ENCODE measurements around the gene OXTR.

Gene OXTR

DNA sequence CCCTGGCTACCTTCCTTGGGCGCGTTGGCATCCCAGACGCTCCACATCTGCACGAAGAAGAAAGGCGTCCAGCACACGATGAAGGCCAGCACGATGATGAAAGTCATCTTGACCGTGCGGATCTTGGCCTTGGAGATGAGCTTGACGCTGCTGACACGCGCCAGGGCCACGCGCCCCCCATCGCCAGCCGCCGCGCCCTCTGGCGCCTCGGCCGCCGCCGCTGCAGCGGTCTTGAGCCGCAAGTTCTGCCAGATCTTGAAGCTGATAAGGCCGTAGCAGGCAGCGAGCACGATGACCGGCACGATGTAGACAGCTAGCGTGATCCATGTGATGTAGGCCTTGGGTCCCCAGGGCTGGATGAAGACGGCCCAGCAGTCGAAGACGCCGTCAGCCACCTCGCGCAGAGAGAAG, 2.2 kb downstream of the OXTR start:
- FAIRE-seq: no peak

DNA sequence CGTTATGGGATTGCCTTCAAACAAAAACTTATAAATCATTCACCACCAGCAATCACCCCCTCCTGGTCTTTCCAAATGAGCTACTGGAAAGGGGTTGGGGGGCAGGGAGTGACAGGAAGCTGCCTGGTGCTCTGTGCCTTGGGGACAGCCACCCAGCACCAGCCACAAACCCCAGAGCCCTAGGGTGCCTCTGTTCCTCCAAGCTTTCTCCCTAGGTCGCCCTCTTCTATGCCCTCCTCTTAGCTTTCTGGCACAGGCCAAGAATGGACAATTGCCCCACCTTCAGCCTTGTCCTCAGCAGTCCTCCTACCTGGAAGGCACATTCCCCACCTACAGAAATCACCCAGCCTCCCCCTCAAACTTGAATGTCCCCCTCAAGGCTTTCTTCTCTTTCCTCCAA, 3.3 kb downstream of the OXTR start:
- FAIRE-seq: no peak

DNA sequence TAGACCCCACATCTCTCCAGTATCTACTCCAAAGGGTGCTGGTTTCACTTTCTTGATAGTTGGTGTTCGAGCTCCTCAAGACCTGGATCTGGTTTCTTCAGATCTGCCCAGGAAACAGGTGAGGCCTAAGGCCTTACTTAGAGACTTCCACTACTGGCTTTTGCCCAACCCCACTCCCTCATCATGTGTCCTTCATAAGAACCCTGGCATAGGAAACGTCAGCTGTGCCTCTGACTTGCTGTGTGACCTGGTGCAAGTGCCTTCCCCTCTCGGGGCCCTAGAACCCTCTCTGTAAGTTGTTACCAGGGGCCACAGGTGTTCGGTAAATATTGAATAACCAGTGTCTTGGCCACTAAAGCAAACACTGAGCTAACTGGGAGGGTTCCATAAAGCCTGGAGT, 3.9 kb downstream of the OXTR start:
- FAIRE-seq: no peak

DNA sequence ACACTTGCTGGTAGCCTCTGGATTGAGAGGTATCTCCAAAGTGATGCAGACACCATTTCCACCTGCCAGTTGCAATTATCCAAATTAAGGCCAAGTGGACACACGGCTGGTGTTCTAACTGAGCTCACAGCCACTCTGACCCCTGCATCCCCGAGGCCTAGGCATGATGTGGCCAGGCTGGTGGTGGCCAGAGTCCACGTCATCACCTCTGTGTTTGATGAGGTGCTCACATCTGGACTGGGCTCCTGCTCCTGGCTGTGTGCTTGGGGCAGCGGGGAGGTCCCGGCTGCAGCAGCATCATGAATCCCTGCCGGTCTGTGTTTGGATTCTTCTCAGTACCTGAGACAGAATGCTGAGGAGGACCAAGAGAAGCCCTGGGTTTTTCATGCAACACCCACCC, 4.9 kb downstream of the OXTR start:
- no peak for FAIRE-seq

DNA sequence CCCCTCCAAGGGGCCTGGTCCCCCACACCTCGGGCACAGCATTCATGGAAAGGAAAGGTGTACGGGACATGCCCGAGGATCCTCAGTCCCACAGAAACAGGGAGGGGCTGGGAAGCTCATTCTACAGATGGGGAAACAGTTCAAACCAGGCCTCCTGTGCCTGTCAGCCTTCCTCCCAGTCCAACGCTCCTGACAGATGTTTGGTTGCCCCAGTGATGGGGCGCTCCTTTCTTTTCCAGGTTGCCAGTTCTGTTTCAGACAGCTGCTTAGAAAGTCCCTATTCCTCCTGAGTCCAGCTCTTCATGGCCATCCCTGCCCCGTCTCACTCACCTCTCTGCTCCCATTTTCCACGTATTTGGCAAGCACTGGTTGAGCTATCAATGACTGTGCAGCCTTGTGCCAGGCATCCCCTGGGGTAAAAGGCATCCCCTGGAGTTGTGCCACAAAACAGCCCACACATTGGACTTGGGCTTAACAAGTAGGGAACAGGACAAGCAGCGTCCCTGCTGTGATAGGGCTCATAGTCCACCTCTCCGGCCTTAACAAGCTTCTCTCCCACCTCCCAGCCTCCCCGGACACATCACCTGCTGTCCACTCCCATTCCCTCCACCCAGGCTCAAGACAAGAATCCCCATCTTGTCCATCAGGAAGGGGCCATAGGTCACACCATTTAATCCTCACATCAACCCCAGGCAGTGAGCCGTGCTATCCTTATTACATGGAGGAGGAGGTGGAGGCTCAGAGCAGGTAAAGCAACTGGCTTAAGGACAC, 6.6 kb downstream of the OXTR start:
- no peak for FAIRE-seq

DNA sequence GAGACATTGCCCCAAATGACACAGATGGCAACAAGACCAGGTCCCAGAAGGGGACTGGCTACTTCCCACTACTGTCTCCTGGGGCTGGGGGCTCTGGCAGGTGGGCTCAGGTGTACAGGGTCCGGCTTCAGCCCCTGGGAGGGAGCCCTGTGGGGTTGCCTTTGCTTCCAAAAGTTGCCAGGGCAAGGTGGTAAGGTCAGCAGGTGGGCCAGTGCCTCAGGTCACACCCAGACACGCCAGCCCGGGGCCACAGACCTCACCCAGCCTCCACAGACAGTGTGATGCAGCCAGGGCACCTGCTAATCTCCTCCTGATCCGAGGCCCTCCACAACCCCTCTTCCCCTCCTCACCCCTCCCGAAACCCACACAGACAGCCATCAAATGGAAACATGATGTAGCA, 7.5 kb downstream of the OXTR start:
- FAIRE-seq: no peak

DNA sequence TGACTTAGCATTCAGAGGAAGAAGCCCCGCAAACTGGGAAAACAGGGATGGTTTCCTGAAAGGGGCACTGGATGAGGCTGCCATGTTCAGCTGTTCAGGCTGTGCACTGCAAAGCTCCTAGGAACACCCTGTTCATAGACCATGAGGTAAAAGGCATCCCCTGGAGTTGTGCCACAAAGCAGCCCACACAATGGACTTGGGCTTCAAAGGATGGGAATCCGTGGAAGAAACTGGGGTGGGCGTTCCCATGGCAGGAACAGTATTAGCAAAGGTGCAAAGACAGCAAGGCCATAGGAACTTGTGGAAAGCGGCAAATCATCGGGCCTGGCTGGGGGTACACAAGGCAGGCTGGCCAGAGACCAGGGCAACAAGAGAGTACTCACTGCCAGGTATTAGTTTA, 8.9 kb downstream of the OXTR start:
- no peak for FAIRE-seq

DNA sequence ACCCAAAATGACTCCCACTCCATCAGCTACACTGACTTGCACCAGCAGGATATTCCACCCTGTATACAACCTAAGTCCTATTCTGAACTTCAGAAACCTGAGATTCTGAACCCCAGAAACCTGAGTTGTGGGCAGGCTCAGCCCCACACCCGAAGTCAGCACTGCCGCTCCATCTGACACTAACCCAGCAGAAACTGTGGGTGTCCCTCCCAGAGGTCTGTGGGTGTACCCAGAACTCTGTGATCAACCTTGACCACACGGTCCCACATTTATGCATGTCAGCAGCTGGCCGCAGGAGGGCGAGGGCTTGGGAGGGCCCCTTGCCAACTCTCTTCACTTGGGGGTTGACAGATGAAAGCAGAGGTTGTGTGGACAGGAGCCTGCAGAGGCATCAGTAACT, 9.3 kb downstream of the OXTR start:
- no peak for FAIRE-seq

DNA sequence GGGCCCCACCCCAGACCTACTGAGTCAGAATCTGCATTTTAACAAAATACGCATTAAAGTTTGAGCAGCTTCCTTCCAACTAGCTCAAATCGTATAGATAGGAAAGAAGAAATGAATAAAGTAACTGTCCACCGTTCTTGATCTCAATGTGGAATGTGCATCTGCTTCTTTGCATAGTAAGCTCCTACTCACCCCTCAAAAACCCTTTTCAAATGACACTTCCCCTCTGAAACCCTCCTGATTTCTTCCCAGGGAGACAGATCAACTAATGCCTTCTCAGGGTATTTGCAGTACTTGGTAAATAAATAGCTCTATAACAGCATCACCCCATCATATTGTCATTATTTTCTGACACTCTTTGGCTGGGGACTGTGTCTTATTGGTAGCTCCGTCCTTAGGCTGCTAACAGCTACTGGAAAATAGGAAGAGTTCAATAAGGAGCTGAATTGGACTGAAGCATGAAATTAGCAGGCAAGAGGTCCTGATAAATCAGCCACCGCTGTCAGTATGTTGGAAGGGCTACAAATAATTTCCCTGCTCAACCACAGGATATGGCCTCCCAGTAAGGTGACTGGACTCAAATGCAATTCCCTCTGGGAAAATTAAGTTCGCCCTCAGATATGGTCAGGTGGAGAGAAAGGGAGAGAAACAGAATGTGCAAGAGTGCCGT, 10.2 kb downstream of the OXTR start:
- FAIRE-seq: no peak

DNA sequence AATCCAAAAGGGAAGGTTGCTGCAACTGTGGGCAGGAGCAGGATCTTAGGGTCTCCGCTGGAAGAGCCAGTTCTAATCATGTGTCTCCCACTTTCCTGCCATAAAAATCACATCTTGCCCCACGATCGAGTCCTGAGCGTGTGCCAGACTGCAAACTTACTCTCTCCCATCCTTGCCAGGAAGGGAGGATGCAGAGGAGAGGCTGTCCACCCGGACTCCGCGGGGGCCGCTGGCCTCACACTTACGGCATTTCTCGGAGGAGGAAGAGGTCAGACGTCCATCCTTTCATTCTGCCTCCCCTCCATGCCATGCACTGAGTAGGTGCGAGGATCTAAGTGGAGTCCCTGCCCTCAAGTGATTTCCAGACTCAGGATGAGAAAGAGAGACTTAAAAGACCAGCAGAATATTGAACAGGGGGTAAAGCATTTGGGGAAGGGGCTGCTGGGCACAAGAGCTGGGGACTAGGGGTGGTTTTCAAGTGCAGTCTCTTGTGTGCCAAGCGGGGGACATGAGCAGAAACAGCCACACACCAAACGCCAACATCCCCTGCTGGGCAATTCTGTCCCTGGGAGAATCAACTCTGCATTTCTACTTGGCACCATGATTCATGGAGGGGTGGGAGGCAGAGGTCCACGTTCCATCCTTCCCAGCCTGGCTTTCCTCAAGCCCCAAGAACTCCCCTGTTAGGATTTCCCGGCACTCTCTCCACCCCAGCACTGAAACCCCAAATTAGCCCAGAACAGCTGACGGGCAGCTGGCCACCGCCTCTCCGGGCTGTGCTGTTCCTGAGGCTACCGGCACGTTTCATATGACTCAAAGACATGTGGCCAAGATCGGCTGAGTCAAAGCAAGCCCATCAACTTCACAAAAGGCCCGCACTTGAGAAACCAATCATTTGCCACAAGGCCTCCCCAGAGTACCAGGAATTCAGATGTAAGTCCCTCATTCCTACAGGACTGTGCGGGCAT, 11.6 kb downstream of the OXTR start:
- FAIRE-seq: no peak

DNA sequence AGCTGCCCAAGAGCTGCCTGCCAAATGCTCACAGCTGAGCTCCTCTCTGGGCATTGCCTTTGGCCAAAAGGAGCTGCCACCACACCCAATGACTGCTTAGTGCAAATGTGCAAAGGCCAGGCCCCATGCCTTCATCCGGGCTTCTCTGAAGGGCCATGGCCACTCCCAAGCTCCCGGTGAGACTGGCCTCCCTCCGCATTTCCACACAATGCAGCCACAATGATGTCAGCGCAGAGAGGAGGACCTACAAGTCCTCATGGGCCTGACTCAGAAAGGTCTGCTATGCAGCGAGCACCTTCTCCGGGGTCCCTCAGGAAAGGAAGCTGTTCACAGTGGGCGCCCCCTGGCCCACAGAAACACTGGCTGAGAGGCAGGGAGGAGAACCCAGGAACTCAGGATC, 12.7 kb downstream of the OXTR start:
- FAIRE-seq: no peak

DNA sequence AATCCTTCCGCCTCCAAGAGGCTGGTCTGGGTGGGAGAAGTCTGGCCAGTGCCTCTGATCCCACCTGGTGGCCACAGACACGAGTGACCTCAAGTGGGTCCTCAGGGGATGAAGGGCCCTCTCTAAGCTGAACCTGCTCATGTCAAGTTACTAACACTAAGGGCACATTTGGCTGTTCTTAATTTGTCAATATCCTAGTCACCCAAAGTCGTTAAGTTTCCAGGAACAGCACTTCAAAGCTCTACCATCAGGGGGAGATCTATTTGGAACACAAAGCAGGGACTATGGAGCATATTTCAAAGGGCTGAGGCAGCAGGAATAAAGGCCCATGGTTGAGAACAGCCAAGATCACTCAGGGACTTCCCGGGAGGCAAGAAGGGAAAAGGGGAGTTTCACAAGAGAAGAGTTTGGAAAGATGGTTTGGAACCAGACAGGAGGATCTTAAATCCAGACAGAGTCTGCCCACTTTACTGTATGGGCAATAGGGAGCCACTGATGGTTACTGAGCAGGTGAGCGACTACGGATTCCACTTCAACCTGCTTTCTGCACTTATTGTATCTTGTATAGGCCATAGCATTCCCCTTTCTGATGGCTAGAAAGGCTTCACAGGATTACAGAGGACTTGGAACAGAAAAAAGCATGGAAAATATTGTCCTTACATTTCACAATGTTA, 13.7 kb downstream of the OXTR start:
- FAIRE-seq: no peak

DNA sequence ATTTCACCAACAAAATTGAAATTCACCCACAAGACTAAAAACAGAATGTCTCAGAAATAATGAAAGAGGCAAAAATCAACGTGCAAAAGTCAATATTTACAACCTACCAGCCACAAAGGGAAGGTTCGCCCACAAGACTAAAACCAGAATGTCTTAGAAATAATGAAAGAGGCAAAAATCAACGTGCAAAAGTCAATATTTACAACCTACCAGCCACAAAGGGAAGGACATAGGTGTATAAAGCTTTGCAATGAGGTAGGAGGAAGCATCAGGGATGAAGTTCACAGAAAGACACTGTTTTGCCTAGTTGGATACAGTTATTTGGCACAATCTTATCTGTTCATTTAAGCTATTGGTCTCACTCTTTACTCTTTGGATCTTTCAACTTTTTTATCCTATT, 14.3 kb downstream of the OXTR start:
- no peak for FAIRE-seq

DNA sequence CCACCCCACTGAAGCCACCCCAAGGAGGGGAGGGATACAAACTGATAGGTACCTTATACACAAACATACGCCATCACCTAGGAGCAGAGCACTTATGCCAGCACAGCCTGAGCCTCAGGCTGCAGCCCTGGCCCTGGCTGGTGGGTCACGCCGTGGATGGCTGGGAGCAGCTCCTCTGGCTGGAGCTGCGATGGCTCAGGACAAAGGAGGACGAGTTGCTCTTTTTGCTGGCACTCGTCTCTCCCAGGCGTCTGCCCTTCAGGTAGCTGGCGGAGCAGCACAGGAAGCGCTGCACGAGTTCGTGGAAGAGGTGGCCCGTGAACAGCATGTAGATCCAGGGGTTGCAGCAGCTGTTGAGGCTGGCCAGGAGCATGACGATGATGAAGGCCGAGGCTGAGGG, 16.6 kb downstream of the OXTR start:
- no peak for FAIRE-seq

DNA sequence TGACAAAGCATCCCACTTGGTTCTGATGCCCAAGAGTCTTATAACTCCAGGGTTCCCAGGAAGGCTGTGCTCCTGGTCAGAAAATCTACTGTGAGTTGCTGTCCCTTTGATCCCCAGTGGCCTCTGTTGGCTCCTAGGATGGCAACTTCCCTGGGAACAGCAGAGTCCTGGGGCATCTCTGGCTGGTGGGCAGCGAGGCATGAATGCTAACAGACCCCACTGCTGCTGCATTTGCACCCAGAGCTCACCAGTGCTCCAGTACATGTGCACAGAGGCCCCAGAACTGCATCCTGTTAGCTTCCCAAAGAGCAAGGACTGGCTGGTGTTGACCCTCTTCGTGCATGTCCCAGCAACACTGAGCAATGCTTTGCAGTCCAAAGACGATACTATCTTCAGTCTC, 20.1 kb downstream of the OXTR start:
- no peak for FAIRE-seq

DNA sequence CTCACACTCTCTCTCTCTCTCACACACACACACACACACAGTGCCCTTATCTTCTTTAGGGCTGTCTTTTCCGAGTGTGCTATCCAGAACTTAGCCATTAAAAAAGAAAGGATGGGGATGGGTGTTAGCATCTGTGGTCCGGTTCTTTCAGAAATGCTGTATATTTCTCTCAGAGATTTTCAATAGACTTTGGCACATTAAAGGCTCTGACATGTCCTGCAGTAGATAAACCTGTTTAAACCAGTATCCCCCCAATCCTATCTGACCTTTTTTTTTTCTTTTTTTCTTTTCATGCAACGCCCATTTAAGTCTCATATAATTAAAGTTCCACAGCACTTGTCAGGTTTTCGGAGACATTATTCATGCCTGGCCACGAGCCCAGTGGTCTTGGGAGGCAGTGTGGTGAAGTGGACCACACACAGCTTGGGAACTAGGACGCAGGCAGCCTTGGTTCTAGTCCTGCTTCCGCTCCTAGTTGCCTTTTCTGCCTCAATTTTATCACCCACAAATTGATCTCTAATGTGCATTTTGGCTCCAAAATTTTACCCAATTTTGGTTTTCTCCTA, 22.6 kb downstream of the OXTR start:
- no peak for FAIRE-seq

DNA sequence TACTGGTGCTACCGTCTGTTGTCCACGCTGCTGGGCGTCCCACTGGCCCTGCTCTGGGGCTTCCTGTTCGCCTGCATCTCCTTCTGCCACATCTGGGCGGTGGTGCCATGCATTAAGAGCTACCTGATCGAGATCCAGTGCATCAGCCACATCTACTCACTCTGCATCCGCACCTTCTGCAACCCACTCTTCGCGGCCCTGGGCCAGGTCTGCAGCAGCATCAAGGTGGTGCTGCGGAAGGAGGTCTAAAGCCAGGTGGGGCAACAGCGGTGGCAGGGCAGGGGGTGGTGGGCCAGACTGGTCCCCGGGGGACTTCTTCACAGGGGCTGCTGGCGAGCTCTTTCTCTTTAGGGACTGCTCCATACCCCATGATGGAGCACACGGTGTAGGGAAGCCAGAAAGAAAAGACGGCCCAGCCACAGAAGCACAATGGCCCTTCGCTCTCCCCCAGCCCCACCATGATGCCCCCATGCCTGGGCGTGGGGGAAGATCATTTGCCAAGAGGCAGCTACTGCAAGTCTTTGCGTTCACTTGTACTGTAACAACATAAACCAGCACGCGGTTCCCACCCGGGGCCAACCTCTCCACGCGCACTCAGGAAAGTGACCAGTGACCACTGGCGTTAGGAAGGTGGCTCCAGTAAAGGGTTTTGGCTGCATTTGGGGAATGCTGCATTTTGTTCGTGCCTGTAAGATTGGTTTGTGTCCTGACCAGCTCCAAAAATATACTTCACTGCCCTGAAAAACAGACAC, 23.6 kb downstream of the OXTR start:
- FAIRE-seq: no peak

DNA sequence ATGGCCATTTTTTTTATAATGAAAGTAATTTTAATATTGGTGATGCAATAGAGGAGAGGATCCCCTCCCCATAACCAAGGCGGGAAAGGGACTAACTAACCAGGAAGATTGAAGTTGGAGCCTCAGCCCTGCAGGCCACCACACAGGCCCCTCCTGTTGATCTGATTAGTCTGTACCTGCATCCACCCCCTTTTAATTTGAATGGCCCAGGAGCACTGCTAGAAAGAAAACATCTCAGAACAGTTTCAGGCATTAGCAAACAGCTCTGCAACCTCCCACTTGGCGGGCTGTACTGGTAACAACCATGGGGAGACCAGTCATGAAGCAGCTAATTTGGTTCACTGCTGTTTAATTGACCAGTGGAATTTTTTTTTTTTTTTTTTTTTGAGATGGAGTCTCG, 25.5 kb downstream of the OXTR start:
- no peak for FAIRE-seq

DNA sequence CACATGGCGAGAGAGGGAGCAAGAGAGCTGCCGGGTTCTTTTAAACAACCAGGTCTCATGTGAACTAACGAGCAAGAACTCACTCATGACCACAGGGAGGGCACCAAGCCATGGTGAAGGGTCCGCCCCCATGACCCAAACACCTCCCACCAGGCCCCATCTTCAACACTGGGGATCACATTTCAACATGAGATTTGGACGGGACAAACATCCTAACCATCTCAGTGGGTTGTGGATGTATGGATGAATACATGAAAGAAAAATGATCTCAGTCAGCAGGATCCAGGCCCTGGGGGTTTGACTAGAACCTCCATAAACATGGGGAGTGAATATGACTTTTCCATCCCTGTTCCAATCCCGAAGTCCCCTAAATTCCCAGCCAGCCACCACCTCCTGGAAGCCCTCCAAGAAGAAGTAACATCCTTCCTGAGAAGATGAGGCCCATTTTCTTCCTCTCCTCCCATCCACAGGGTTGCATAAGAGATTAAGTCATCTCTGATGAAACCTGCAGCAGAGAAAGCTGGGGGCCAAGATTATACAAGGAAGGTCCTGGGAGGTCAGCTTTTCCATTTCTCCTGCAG, 26.3 kb downstream of the OXTR start:
- FAIRE-seq: no peak

DNA sequence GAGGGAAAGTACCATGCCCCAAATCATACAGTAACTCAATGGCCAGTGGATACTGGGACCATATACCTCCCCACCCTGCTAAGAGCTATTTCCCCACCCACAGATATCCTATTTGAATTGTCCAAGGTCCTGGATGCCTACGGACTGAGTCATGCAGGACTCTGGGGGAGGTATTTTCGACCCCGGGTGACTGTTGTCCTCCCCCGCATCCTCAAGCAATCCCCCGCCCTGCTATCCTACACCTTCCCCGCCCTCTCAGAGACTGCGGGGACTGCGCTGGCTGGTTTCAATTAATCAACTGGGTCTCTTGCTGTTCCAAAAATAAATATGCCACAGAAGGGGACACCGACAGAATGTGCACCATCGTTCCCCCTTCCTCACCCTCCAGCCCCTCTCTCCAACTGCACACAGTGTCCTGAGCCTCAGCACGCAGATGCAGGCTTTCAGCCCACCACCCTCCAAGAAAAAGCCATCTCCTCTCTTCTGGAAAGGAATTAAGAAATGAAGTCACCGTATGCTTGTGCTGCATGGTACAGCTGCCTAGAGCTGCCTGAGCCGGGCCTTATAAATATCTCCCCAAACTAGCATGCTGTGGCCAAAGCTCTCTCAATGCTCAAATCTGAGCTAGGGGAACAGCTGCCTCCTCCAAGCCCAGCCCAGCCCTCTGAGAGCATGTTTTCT, 27.7 kb downstream of the OXTR start:
- FAIRE-seq: no peak
